NCI-H1417 treated with DMSO at 0.1 percent for 48 hours (cell line): ENCODE results near the gene TXLNG.

Source experiments
- DNase-seq: peaks from one replicate; lab custom pipeline; 2025; lab: John Stamatoyannopoulos, UW

Gene TXLNG

DNA sequence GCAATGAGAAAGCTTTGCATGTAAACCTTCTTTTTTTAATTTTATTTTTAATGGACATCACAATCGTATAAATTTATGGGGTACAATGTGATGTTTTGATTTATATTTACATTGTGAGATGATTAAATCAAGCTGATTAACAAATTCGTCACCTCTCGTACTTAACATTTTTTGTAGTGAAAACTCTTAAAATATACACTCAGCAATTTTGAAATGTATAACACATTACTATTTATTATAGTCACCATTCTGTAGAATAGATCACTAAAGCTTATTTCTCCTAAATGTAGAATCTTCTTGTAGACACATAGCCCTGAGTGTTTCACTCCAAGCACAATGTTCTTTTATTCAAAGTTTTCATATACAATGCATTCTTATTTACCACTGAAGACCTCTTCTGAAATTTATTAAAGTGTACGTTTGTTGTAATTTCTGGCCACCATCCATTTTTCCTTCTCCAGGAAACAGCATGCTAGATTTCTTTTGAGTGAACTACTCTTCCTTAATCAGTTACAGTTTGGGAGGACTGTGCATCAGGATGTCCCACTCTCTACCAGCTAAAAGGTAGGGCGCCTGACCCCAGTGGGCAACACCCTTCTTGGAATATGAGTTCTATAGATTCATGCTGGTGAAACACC is 88.3 kb downstream of the TXLNG start:
- no peak for DNase-seq

DNA sequence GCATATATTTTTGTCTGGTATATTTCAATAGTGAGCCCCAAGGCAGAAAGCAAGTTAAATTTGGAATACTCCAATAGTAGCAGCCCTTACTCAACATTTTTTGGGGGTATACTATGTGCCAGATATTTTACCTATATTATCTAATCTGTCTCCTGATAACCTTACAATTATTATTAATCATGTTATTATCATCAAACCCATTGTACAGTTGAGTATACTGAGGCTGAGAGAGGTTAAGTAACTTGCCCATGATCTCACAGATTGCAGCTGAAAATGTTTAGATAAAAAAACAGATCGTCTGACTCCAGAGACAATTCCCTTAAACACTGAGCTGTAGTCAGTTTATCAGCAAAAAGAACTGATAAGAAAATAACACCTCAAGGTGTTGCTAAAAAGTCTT is 90.4 kb downstream of the TXLNG start:
- DNase-seq = no peak

DNA sequence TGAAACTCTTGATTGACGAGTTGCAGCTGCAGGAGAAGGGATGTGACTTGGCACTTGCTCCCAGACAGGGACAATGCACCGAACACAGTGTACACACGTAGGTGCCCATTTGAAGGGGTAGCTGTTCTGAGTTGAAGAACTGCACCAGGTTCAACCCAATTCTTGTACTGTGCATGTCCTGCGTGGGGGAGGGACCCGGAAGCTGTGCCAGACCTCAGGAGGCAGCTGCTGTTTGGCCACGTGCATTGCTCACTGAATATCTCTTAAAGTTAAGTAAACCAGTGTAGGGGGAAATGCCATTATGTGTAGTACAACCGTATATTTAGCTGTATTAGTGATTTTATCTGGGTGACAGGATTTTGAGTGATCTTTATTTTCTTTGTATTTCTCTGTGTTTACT is 95.9 kb downstream of the TXLNG start:
- DNase-seq = no peak

DNA sequence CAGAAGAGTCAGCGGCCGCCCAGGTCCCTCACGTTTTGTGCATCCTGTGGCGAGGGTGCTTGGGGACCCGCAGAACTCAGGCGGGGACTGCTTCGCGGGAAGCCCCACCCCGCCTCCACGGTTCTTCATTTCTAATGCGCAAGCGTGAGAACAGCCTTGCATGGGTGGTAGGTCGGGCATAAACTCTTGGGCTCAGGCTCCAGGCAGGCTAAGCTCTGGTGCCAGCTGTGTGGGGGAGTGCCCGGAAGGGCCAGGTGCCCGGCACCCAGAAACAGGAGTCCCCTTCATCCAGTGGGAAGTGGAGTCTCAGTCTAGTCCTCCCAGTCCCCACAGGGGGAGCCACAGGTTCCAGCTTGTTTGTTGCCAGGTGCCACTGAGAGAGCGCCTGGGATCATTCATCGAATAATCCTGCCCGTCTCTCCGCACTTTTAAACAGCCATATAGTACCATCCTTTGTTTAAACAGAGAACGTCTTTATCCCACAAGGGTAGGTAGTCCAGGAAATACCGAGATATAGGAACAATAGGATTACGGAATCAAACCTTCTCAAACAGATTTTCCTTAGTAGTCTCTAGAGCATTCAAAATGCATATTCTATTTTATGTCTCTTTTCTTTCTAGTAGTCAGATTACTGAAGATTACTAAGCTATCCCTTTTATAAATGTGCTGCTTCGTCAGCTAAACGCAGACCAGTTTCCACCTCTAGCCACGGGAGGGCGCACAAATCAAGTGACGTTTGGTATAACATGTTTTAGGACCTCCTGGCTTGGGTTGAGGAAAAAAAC is 96.6 kb downstream of the TXLNG start:
- DNase-seq = peak; percentile 79

DNA sequence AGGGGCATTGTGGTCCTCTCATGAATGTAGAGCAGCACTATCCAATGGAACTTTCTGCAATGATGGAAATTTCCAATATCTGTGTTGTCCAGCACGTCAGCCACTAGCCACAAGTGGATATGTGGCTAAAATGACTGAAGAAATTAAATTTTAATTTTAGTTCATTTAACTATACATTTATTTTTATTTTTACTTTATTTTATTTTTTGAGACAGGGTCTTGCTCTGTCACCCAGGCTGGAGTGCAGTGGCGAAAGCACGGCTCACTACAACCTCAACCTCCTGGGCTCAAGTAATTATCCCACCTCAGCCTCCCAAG is 97.2 kb downstream of the TXLNG start:
- DNase-seq = no peak

DNA sequence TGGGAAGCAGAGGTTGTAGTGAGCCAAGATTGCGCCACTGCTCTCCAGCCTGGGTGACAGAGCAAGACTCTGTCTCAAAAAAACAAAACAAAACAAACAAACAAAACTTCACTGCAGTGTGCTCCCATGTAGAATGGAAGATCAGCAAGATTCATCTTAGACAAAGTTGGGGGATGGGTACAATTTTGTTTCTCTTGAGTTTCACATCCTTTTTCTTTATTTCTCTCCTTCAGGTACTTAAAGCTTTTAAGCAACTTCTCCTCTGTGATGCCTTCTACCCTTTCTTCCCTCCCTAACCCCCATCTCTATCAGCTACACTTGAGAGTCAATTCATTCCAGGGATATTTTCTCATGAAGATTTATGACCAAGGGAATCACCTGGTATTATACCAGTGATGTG is 99.4 kb downstream of the TXLNG start:
- no peak for DNase-seq

DNA sequence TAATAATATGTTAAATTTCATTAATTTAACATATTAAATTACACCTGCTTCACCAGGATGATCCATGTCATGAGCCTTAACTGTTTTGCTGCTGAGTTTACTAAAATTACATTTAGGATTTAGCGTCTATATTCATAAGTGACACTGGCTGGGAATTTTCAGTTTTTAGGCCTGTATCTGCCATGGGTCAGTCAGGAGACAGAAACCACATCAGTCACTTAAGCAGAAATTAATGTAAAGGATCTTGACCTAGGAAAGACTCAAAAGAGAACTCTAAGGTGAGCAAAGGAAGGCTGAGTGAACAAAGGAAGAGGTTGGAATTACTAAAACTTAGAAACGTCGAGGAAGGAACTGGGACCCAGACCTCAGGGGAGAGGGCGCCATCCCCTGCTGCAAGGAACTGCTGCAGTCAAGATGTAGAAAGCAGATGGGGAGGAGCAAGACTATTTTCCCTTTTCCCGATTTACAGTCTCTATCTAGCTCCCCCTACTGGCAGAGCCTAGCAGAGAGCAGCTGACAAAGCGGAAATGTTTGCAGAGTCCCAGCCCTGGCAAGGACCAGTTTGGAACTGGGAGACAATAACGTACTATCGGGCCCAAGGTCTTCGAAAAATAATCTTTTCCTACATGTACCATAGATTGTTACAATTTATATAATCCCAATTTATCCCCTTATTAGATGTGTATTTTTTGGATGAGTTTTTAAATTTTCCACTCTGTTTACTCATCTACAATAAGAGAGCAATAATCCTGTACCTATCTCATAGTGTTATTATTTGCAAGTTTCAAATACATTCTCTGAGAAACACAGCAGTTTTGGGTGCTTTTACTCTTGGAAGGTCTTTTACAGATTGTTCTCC is 106.5 kb downstream of the TXLNG start:
- peak; percentile 20 for DNase-seq
